Karpas-422 (cell line): Measurements from ENCODE around the gene GRIA3. TPM values are rescaled to one million over a fixed set of nuclear protein-coding genes. Genes with fewer than 3 reads are reported as not detected.

ENCODE experiments used
- DNase-seq: peaks from one replicate; pipeline ENCODE4 v3.0.0-alpha.2; 2015
- H2AFZ ChIP-seq: fragments of 200-600 bp; sonication (generic); 2 replicates; pipeline ENCODE4 v1.6.1; 2014; ENCODE audit warnings: antibody characterized with exemption, low read length, mixed read lengths
- H3K27ac ChIP-seq: fragments of 200-600 bp; sonication (generic); 2 replicates; pipeline ENCODE4 v1.5.1; 2014; ENCODE audit warnings: mild to moderate bottlenecking, low read length, moderate library complexity
- H3K27me3 ChIP-seq: fragments of 200-600 bp; sonication (generic); 2 replicates; pipeline ENCODE4 v1.6.1; 2014; ENCODE audit warnings: low read length, mixed read lengths
- H3K36me3 ChIP-seq: fragments of 200-600 bp; sonication (generic); 2 replicates; pipeline ENCODE4 v1.6.1; 2014; ENCODE audit warnings: low read length, mixed read lengths; ENCODE audit not compliant: insufficient read depth
- H3K4me1 ChIP-seq: fragments of 200-600 bp; sonication (generic); 2 replicates; pipeline ENCODE4 v1.6.1; 2014; ENCODE audit warnings: mild to moderate bottlenecking, low read length, mixed read lengths
- H3K4me2 ChIP-seq: fragments of 200-600 bp; sonication (generic); 2 replicates; pipeline ENCODE4 v1.6.1; 2014; ENCODE audit warnings: low read length, low read depth, mild to moderate bottlenecking; ENCODE audit not compliant: poor library complexity, severe bottlenecking
- H3K4me3 ChIP-seq: fragments of 200-600 bp; sonication (generic); 2 replicates; pipeline ENCODE4 v1.5.1; 2014; ENCODE audit warnings: mild to moderate bottlenecking, antibody characterized with exemption, low read length, mixed read lengths
- H3K79me2 ChIP-seq: fragments of 200-600 bp; sonication (generic); 2 replicates; pipeline ENCODE4 v1.6.1; 2014; ENCODE audit warnings: mild to moderate bottlenecking, low read length, mixed read lengths
- H3K9ac ChIP-seq: fragments of 200-600 bp; sonication (generic); 2 replicates; pipeline ENCODE4 v1.6.0; 2014; ENCODE audit warnings: low read length
- H3K9me2 ChIP-seq: fragments of 200-600 bp; sonication (generic), shearing (Covaris generic); replicated peaks from 2 replicates; pipeline ENCODE4 v1.6.0; 2014; ENCODE audit warnings: mild to moderate bottlenecking, low read length, moderate library complexity; ENCODE audit not compliant: insufficient read depth
- H3K9me3 ChIP-seq: fragments of 300-700, 200-600 bp; sonication (generic); 2 replicates; pipeline ENCODE4 v1.6.1; 2014; ENCODE audit warnings: low read length, mixed read lengths
- H4K20me1 ChIP-seq: fragments of 200-600 bp; sonication (generic); 2 replicates; pipeline ENCODE4 v1.6.1; 2014; ENCODE audit warnings: mild to moderate bottlenecking, antibody characterized with exemption, low read length, low read depth; ENCODE audit not compliant: insufficient read depth
- total RNA-seq: library from RNA; depleted of rRNA; stranded (reverse); fragments of >200 nt; shearing (Covaris generic); gene quantifications from 2 replicates; pipeline ENCODE4 v1.2.3, GENCODE V29; 2014; ENCODE audit warnings: low replicate concordance

The GRIA3 gene
- total RNA-seq, 1 experiment from 2014 or later: not detected

GRCh38 chrX:123405231-123405630 is 221.2 kb downstream of the GRIA3 start:
- H3K4me1 ChIP-seq: no peaks in the 10 kb centered on the region
- H3K79me2 ChIP-seq: no peaks in the 10 kb centered on the region
- DNase-seq: no peak
- H3K9me2 ChIP-seq: no peaks in the 10 kb centered on the region
- H3K27ac ChIP-seq: no peak overlapping the region
- H3K4me2 ChIP-seq: no peak overlapping the region
- H2AFZ ChIP-seq: no peak overlapping the region
- H3K9me3 ChIP-seq: no peaks in the 10 kb centered on the region; the same call in 1 of the 2 replicates
- no peaks in the 10 kb centered on the region for H3K36me3 ChIP-seq
- H3K27me3 ChIP-seq: no peaks in the 10 kb centered on the region
- H3K4me3 ChIP-seq: no peak overlapping the region
- H4K20me1 ChIP-seq: no peaks in the 10 kb centered on the region
- H3K9ac ChIP-seq: no peak overlapping the region

GRCh38 chrX:123408821-123409737 is 225.0 kb downstream of the GRIA3 start:
- Histone ChIP-seq H3K27ac (no peak overlapping the region), H2AFZ (no peak overlapping the region), H3K9ac (no peak overlapping the region), H3K36me3 (no peaks in the 10 kb centered on the region), H3K27me3 (no peaks in the 10 kb centered on the region), H3K4me2 (no peak overlapping the region), H3K4me1 (no peaks in the 10 kb centered on the region), H3K9me3 (no peaks in the 10 kb centered on the region), H3K9me2 (no peaks in the 10 kb centered on the region), H4K20me1 (no peaks in the 10 kb centered on the region), H3K79me2 (no peaks in the 10 kb centered on the region), H3K4me3 (no peak overlapping the region)
- DNase-seq: no peak

- Histone ChIP-seq H3K27me3 (no peaks in the 10 kb centered on the region), H3K79me2 (no peaks in the 10 kb centered on the region), H3K27ac (no peak overlapping the region), H4K20me1 (no peaks in the 10 kb centered on the region), H2AFZ (no peak overlapping the region), H3K9me3 (no peaks in the 10 kb centered on the region), H3K4me3 (no peak overlapping the region), H3K9ac (no peak overlapping the region), H3K9me2 (no peaks in the 10 kb centered on the region), H3K4me2 (no peak overlapping the region), H3K4me1 (no peaks in the 10 kb centered on the region), H3K36me3 (no peaks in the 10 kb centered on the region)
- peak; percentile 51 for DNase-seq
These were observed 238.8 kb downstream of the GRIA3 start for GRCh38 chrX:123422875-123423274.

- Histone ChIP-seq H2AFZ (no peak overlapping the region), H3K36me3 (no peaks in the 10 kb centered on the region), H3K9me2 (no peaks in the 10 kb centered on the region), H3K9ac (no peak overlapping the region), H3K4me2 (no peak overlapping the region), H3K9me3 (no peaks in the 10 kb centered on the region), H3K79me2 (no peaks in the 10 kb centered on the region), H4K20me1 (no peaks in the 10 kb centered on the region), H3K27ac (no peak overlapping the region), H3K4me1 (no peaks in the 10 kb centered on the region), H3K27me3 (no peaks in the 10 kb centered on the region), H3K4me3 (no peak overlapping the region)
- DNase-seq: no peak
These were observed 240.5 kb downstream of the GRIA3 start for GRCh38 chrX:123424546-123424945.

- H2AFZ ChIP-seq: no peak overlapping the region
- H3K4me2 ChIP-seq: no peak overlapping the region
- H3K9ac ChIP-seq: no peak overlapping the region
- DNase-seq: no peak
- no peaks in the 10 kb centered on the region for H3K9me3 ChIP-seq
- no peaks in the 10 kb centered on the region for H3K4me1 ChIP-seq
- no peaks in the 10 kb centered on the region for H3K79me2 ChIP-seq
- no peaks in the 10 kb centered on the region for H3K27me3 ChIP-seq
- H3K27ac ChIP-seq: no peak overlapping the region
- H3K4me3 ChIP-seq: no peak overlapping the region
- no peaks in the 10 kb centered on the region for H3K36me3 ChIP-seq
- no peaks in the 10 kb centered on the region for H4K20me1 ChIP-seq
- no peaks in the 10 kb centered on the region for H3K9me2 ChIP-seq
These were observed 241.4 kb downstream of the GRIA3 start for GRCh38 chrX:123425471-123425870.

- H3K27me3 ChIP-seq: no peaks in the 10 kb centered on the region
- H3K9me3 ChIP-seq: no peaks in the 10 kb centered on the region
- no peaks in the 10 kb centered on the region for H3K36me3 ChIP-seq
- H3K27ac ChIP-seq: no peak overlapping the region
- H3K9ac ChIP-seq: no peak overlapping the region
- no peaks in the 10 kb centered on the region for H4K20me1 ChIP-seq
- H3K4me1 ChIP-seq: no peaks in the 10 kb centered on the region
- no peaks in the 10 kb centered on the region for H3K9me2 ChIP-seq
- DNase-seq: no peak
- no peak overlapping the region for H3K4me2 ChIP-seq
- H3K4me3 ChIP-seq: no peak overlapping the region
- H3K79me2 ChIP-seq: no peaks in the 10 kb centered on the region
- H2AFZ ChIP-seq: no peak overlapping the region
These were observed 241.8 kb downstream of the GRIA3 start for GRCh38 chrX:123425904-123426303.

GRCh38 chrX:123432361-123433150 is 248.5 kb downstream of the GRIA3 start:
- H3K9ac ChIP-seq: no peak overlapping the region
- no peak overlapping the region for H3K4me3 ChIP-seq
- H3K4me1 ChIP-seq: no peaks in the 10 kb centered on the region
- H3K9me2 ChIP-seq: no peaks in the 10 kb centered on the region
- no peak overlapping the region for H2AFZ ChIP-seq
- H4K20me1 ChIP-seq: no peaks in the 10 kb centered on the region
- H3K27ac ChIP-seq: no peak overlapping the region
- H3K4me2 ChIP-seq: no peak overlapping the region
- no peaks in the 10 kb centered on the region for H3K36me3 ChIP-seq
- no peak for DNase-seq
- no peaks in the 10 kb centered on the region for H3K9me3 ChIP-seq
- H3K27me3 ChIP-seq: no peaks in the 10 kb centered on the region
- no peaks in the 10 kb centered on the region for H3K79me2 ChIP-seq

- Histone ChIP-seq H3K27me3 (no peaks in the 10 kb centered on the region), H3K4me3 (no peak overlapping the region), H3K36me3 (no peaks in the 10 kb centered on the region), H3K4me1 (no peaks in the 10 kb centered on the region), H3K4me2 (no peak overlapping the region), H4K20me1 (no peaks in the 10 kb centered on the region), H3K9me2 (no peaks in the 10 kb centered on the region), H3K9ac (no peak overlapping the region), H3K9me3 (no peaks in the 10 kb centered on the region; the same call in 1 of the 2 replicates), H3K79me2 (no peaks in the 10 kb centered on the region), H3K27ac (no peak overlapping the region), H2AFZ (no peak overlapping the region)
- DNase-seq: no peak
These were observed 252.5 kb downstream of the GRIA3 start for GRCh38 chrX:123436512-123437136.
